GM12878 (cell line): ENCODE results near the gene HSPA1B. TPM values are rescaled to one million over a fixed set of nuclear protein-coding genes. Genes with fewer than 3 reads are reported as not detected.

Source experiments
- ATAC-seq: fragments of 200-7000 bp; cut with Tn5 transposase; 3 replicates; pipeline ENCODE4 v1.9.1; 2020; ENCODE audit warnings: mild to moderate bottlenecking, moderate library complexity
- BruUV-seq: library from RNA; stranded (reverse); fragments of 400-500 nt; replicated peaks from 2 replicates; lab custom pipeline; 2021; lab: Mats Ljungman, UMichigan
- CTCF ChIA-PET: fragments of 300-600 bp; sonication (Branson Sonifier 250); formaldehyde crosslinking; extraction: SDS; loops from one replicate; lab custom pipeline; 2021; ENCODE audit warnings: inconsistent platforms; lab: Yijun Ruan, JAX
- POLR2A ChIA-PET: fragments of 350-600 bp; formaldehyde crosslinking; extraction: SDS; loops from one replicate; lab custom pipeline; 2021; ENCODE audit warnings: inconsistent platforms; lab: Charles Lee
- RAD21 ChIA-PET: fragments of 300-600 bp; sonication (Branson Sonifier 250); formaldehyde crosslinking; loops from one replicate; lab custom pipeline; 2023; ENCODE audit warnings: antibody characterized with exemption; ENCODE audit not compliant: unreplicated experiment; lab: Charles Lee
- SMC1A ChIA-PET: fragments of 300-600 bp; sonication (Branson Sonifier 250); formaldehyde crosslinking; loops from one replicate; lab custom pipeline; 2023; ENCODE audit not compliant: unreplicated experiment, uncharacterized antibody; lab: Charles Lee
- DNase-seq: peaks from one replicate; pipeline ENCODE4 v3.0.0-alpha.2; 2011; ENCODE audit warnings: low read depth, low spot score
- FAIRE-seq: peaks from 3 replicates; lab custom pipeline; 2011; peaks lifted over from hg19 to GRCh38; lab: Jason Lieb, UNC
- H2AFZ ChIP-seq: 2 replicates; pipeline ENCODE4 v1.6.0; 2011; ENCODE audit warnings: low read depth, low read length, control low read depth; ENCODE audit not compliant: control insufficient read depth
- H3K27ac ChIP-seq: 2 replicates; pipeline ENCODE4 v1.5.1; 2011; ENCODE audit warnings: control low read depth; ENCODE audit not compliant: control insufficient read depth, insufficient read depth
- H3K27me3 ChIP-seq, 2 experiments: replicated peaks in 1 of 2; 2 replicates each; pipeline versions ENCODE4 v1.6.0 to v1.6.1; 2011; ENCODE audit warnings: low read length in 1 of 2; ENCODE audit not compliant: control insufficient read depth in 2 of 2, insufficient read depth in 2 of 2
- H3K36me3 ChIP-seq, 2 experiments: 2 replicates each; pipeline ENCODE4 v1.5.1; 2011; ENCODE audit warnings: low read length in 1 of 2; ENCODE audit not compliant: control insufficient read depth in 2 of 2, insufficient read depth in 2 of 2
- H3K4me1 ChIP-seq: 2 replicates; pipeline ENCODE4 v1.6.1; 2011; ENCODE audit warnings: mild to moderate bottlenecking, low read length, moderate library complexity, mixed read lengths; ENCODE audit not compliant: control insufficient read depth, insufficient read depth
- H3K4me2 ChIP-seq: 2 replicates; pipeline ENCODE4 v1.6.0; 2011; ENCODE audit warnings: control low read depth; ENCODE audit not compliant: control insufficient read depth, insufficient read depth
- H3K4me3 ChIP-seq: fragments of 200-600 bp; sonication (generic); 2 replicates; pipeline ENCODE4 v1.5.1; 2016
- H3K79me2 ChIP-seq: 2 replicates; pipeline ENCODE4 v1.6.0; 2011; ENCODE audit warnings: low read length; ENCODE audit not compliant: control insufficient read depth, insufficient read depth
- H3K9ac ChIP-seq: 2 replicates; pipeline ENCODE4 v1.8.0; 2011; ENCODE audit warnings: low read length, control low read depth, mixed read lengths; ENCODE audit not compliant: control insufficient read depth, insufficient read depth
- H3K9me3 ChIP-seq: replicated peaks from 3 replicates; pipeline ENCODE4 v1.5.1; 2011; ENCODE audit warnings: mild to moderate bottlenecking, low read length; ENCODE audit not compliant: control insufficient read depth, insufficient read depth
- H4K20me1 ChIP-seq: 2 replicates; pipeline ENCODE4 v1.6.0; 2011; ENCODE audit not compliant: control insufficient read depth, insufficient read depth
- EP300 ChIP-seq, 2 experiments: fragments of 150-350 bp in 1 of 2; IDR thresholded peaks; 2 replicates each; pipeline ENCODE4 v1.6.1; 2011 to 2012; ENCODE audit warnings: low read depth in 2 of 2, low read length in 2 of 2, borderline replicate concordance in 1 of 2, improper control_type of control experiment in 1 of 2, inconsistent platforms in 1 of 2; ENCODE audit not compliant: control insufficient read depth in 1 of 2
- TCF7 ChIP-seq: IDR thresholded peaks from 2 replicates; pipeline ENCODE4 v1.6.1; 2014; ENCODE audit warnings: antibody characterized with exemption, borderline replicate concordance
- ZNF384 ChIP-seq: IDR thresholded peaks from 2 replicates; pipeline ENCODE4 v1.6.1; 2012; ENCODE audit warnings: low read depth, mild to moderate bottlenecking, low read length, improper control_type of control experiment, borderline replicate concordance
- WGBS: methylation state at CpG from one replicate; pipeline ENCODE4 v1.1.6; 2016; ENCODE audit warnings: low lambda C conversion rate; ENCODE audit not compliant: insufficient replicate concordance, insufficient coverage; ENCODE audit errors: missing lambda C conversion rate; 5-methylcytosine and 5-hydroxymethylcytosine counted together
- in situ Hi-C: fragments of 300-500 bp; cut with MboI; formaldehyde crosslinking; loops from 9 replicates; pipeline ENCODE4 v1.14.3; 2018; ENCODE audit warnings: mixed read lengths
- intact Hi-C: fragments of 100-400 bp; cut with micrococcal nuclease; formaldehyde crosslinking; loops from one replicate; pipeline ENCODE4 v1.14.2; 2022; ENCODE audit not compliant: unreplicated experiment
- polyA plus RNA-seq, 11 experiments: library from polyadenylated mRNA; depleted of rRNA in 4 of 11; unstranded in 6 of 11; stranded (reverse) in 5 of 11; fragments of >200 nt; fragmentation: Nextera tagmentation in 4 of 11; fragmentation: Illumina TruSeq in 1 of 11; extraction: Ambion mirVana in 4 of 11; extraction: Trizol in 1 of 11; gene quantifications; 1 replicate in 1 of 11; 2 replicates in 10 of 11; pipeline versions ENCODE4 v1.2.1 to v1.2.3, GENCODE V29; 2011 to 2016; ENCODE audit warnings: inconsistent platforms in 2 of 11, missing spikeins in 2 of 11, low read depth in 1 of 11
- total RNA-seq, 4 experiments: library from RNA; depleted of rRNA in 3 of 4; stranded (reverse); fragments of >200 nt in 3 of 4; fragmentation: Illumina TruSeq in 1 of 4; extraction: Trizol in 1 of 4; gene quantifications; 2 replicates each; pipeline versions ENCODE4 v1.2.1 to v1.2.3, GENCODE V29; 2013 to 2021
- TF ChIP-seq, protein P1 (sequence below): fragments of 150-350 bp; IDR thresholded peaks from 2 replicates; pipeline ENCODE4 v1.6.1; 2016; ENCODE audit warnings: low read depth, low read length

The HSPA1B gene
- total and polyA plus RNA-seq, 10 of the 15 experiments (the other 5 are each of a cell fraction or from before 2014, with no cell fraction given): 0.11 to 40.5 (median 12.8) TPM

DNA sequence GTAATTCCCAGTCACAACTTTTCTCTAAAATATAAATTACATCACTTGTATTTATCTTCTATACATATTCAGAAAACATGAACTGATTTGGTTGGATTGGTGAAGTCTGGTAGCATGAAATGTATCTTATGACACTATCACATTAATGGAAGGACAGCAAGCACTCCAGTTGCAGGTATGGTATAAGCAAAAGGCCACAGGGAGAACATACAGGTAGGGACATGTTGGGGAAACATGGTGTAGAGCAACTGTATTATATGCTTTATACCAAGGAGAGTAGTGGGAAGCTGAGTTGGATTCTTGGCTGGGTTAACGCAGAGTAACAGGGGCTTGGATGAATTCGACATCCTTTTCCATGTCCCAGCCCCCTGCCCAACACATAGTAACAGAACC, 30.5 kb upstream of the HSPA1B start:
- no peak overlapping the region for H3K27ac ChIP-seq
- WGBS: 100% methylated on average over 2 of the region's 2 CpGs
- TF ChIP-seq, protein P1, sequence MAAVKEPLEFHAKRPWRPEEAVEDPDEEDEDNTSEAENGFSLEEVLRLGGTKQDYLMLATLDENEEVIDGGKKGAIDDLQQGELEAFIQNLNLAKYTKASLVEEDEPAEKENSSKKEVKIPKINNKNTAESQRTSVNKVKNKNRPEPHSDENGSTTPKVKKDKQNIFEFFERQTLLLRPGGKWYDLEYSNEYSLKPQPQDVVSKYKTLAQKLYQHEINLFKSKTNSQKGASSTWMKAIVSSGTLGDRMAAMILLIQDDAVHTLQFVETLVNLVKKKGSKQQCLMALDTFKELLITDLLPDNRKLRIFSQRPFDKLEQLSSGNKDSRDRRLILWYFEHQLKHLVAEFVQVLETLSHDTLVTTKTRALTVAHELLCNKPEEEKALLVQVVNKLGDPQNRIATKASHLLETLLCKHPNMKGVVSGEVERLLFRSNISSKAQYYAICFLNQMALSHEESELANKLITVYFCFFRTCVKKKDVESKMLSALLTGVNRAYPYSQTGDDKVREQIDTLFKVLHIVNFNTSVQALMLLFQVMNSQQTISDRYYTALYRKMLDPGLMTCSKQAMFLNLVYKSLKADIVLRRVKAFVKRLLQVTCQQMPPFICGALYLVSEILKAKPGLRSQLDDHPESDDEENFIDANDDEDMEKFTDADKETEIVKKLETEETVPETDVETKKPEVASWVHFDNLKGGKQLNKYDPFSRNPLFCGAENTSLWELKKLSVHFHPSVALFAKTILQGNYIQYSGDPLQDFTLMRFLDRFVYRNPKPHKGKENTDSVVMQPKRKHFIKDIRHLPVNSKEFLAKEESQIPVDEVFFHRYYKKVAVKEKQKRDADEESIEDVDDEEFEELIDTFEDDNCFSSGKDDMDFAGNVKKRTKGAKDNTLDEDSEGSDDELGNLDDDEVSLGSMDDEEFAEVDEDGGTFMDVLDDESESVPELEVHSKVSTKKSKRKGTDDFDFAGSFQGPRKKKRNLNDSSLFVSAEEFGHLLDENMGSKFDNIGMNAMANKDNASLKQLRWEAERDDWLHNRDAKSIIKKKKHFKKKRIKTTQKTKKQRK: no peak
- TF ChIP-seq EP300 (IDR thresholded peaks at IDR 0.05; ENCODE audit: borderline replicate concordance in 1 of 2, control insufficient read depth in 1 of 2, low read depth in 2 of 2, low read length in 2 of 2) (no peak), ZNF384 (no peak), TCF7 (no peak)
- FAIRE-seq (no peak), DNase-seq (no peak), ATAC-seq (no peak)
- no peak overlapping the region for H3K9ac ChIP-seq
- H3K9me3 ChIP-seq: no peaks in the 10 kb centered on the region
- H3K27me3 ChIP-seq: no peaks in the 10 kb centered on the region
- no peaks in the 10 kb centered on the region for H4K20me1 ChIP-seq
- no peak overlapping the region for H2AFZ ChIP-seq
- no peak overlapping the region for H3K4me3 ChIP-seq
- H3K4me2 ChIP-seq: no peak overlapping the region
- no TSS peak for BruUV-seq
- peaks cover 21% of the 10 kb centered on the region for H3K79me2 ChIP-seq
- in situ Hi-C loops: no loop called here
- RAD21 ChIA-PET: interaction anchor here (1.0 to 2.6 kb wide), 6 partner anchors 10 to 198 kb away, joined by 3 to 19 read pairs (median 7); partner anchors contain the start of genes HSPA1A, HSPA1L and LSM2
- POLR2A ChIA-PET: interaction anchor here (1.7 to 2.7 kb wide), 4 partner anchors 9 to 59 kb away, joined by 6 to 32 read pairs (median 12); partner anchors contain the start of genes LSM2 and MSH5
- CTCF ChIA-PET: interaction anchor here (0.6 to 3.7 kb wide), 11 partner anchors 8 to 114 kb away, joined by 3 to 26 read pairs (median 5); partner anchors contain the start of genes DDAH2, HSPA1B, LSM2 and NEU1
- intact Hi-C loops: loop anchor here (2.0 to 5.0 kb wide), 2 partner anchors 16 to 35 kb away; no protein-coding TSS in a partner anchor
- SMC1A ChIA-PET: interaction anchor here (1.0 to 2.2 kb wide), 4 partner anchors 10 to 27 kb away, joined by 4 to 10 read pairs (median 4); partner anchors contain the start of gene LSM2
- H3K4me1 ChIP-seq: peaks cover 4% of the 10 kb centered on the region; the same call in 1 of the 2 replicates
- H3K36me3 ChIP-seq: peaks cover 3 to 5% of the 10 kb centered on the region in 2 experiments; a peak in 3 of 4 replicates
